GM21576 (cell line): ENCODE results near the gene SPTA1.

Experiments
- ATAC-seq: cut with Tn5 transposase; IDR thresholded peaks from one replicate; pipeline ENCODE4 v1.9.1; 2021; ENCODE audit warnings: mild to moderate bottlenecking, moderate library complexity; ENCODE audit not compliant: unreplicated experiment

SPTA1 gene

GRCh38 chr1:158687037-158687436 lies 522 bp upstream of the SPTA1 start:
- ATAC-seq, result no peak

GRCh38 chr1:158685085-158685484 lies 1.4 kb downstream of the SPTA1 start:
- ATAC-seq, result no peak

GRCh38 chr1:158681606-158682005 lies 4.9 kb downstream of the SPTA1 start:
- ATAC-seq, result no peak

- ATAC-seq, result no peak
These were observed 7.2 kb downstream of the SPTA1 start for GRCh38 chr1:158679289-158679688.

- no peak for ATAC-seq
These were observed 10.8 kb downstream of the SPTA1 start for GRCh38 chr1:158675563-158676323.

- ATAC-seq, result no peak
These were observed 12.2 kb downstream of the SPTA1 start for GRCh38 chr1:158674302-158674701.

- ATAC-seq, result no peak
These were observed 20.5 kb downstream of the SPTA1 start for GRCh38 chr1:158666037-158666436.

GRCh38 chr1:158654571-158654970 lies 31.9 kb downstream of the SPTA1 start:
- ATAC-seq, result no peak

- no peak for ATAC-seq
These were observed 32.4 kb downstream of the SPTA1 start for GRCh38 chr1:158654086-158654485.

- no peak for ATAC-seq
These were observed 33.7 kb downstream of the SPTA1 start for GRCh38 chr1:158652721-158653334.

GRCh38 chr1:158649052-158649451 lies 37.5 kb downstream of the SPTA1 start:
- no peak for ATAC-seq

- ATAC-seq, result no peak
These were observed 40.0 kb downstream of the SPTA1 start for GRCh38 chr1:158646465-158646864.

- ATAC-seq, result no peak
These were observed 42.1 kb downstream of the SPTA1 start for GRCh38 chr1:158644449-158644848.

GRCh38 chr1:158638904-158639303 lies 47.6 kb downstream of the SPTA1 start:
- ATAC-seq, result no peak

GRCh38 chr1:158638146-158638545 lies 48.4 kb downstream of the SPTA1 start:
- no peak for ATAC-seq

GRCh38 chr1:158613764-158614163 lies 72.8 kb downstream of the SPTA1 start:
- no peak for ATAC-seq

GRCh38 chr1:158611916-158612315 lies 74.6 kb downstream of the SPTA1 start:
- no peak for ATAC-seq

- no peak for ATAC-seq
These were observed 79.2 kb downstream of the SPTA1 start for GRCh38 chr1:158607296-158607695.

- ATAC-seq, result no peak
These were observed 81.5 kb downstream of the SPTA1 start, which contains the start of gene OR10Z1 for GRCh38 chr1:158604968-158605367. Gene OR10Z1, plus strand, starts transcription at chr1:158605268. Its CDS starts 1,171 bp downstream, at chr1:158606439.

- no peak for ATAC-seq
These were observed 85.8 kb downstream of the SPTA1 start for GRCh38 chr1:158600735-158601134.

- no peak for ATAC-seq
These were observed 99.6 kb downstream of the SPTA1 start for GRCh38 chr1:158586942-158587341.

- ATAC-seq, result no peak
These were observed 102.6 kb downstream of the SPTA1 start for GRCh38 chr1:158583962-158584361.
